Right lobe of liver (tissue), 6 donors: ENCODE measurements around the gene MX2. TPM values are rescaled to one million over a fixed set of nuclear protein-coding genes. Genes with fewer than 3 reads are reported as not detected.

Experiments used
- ATAC-seq, 4 donors: fragments of 200-7000 bp; cut with Tn5 transposase; one replicate each; pipeline ENCODE4 v1.9.1; 2020; ENCODE audit warnings: mild to moderate bottlenecking in 4 of 4, moderate library complexity in 4 of 4
- DNase-seq, 3 donors: peaks; one replicate each; pipeline ENCODE4 v3.0.0-alpha.2; 2020
- H3K27ac ChIP-seq, 3 donors: fragments of 200-600 bp; one replicate each; pipeline ENCODE4 v1.8.0; 2022
- H3K27me3 ChIP-seq, 2 donors: fragments of 200-600 bp; one replicate each; pipeline ENCODE4 v1.8.0; 2022
- H3K36me3 ChIP-seq, 4 donors: fragments of 200-600 bp; sonication (generic) in 1 of 4; one replicate each; pipeline versions ENCODE4 v1.5.1 to v1.8.0; 2017 to 2022; ENCODE audit warnings: control low read depth in 1 of 4
- H3K4me1 ChIP-seq, 4 donors: fragments of 200-600 bp; sonication (generic) in 1 of 4; one replicate each; pipeline versions ENCODE4 v1.5.1 to v1.8.0; 2017 to 2022; ENCODE audit warnings: control low read depth in 1 of 4
- H3K4me3 ChIP-seq, 3 donors: fragments of 200-600 bp; one replicate each; pipeline ENCODE4 v1.8.0; 2022
- H3K9me3 ChIP-seq, 4 donors: fragments of 200-600 bp; sonication (generic) in 1 of 4; one replicate each; pipeline versions ENCODE4 v1.5.1 to v1.8.0; 2017 to 2022; ENCODE audit warnings: control low read depth in 1 of 4
- POLR2A ChIP-seq: fragments of 450-650 bp; IDR thresholded peaks from one replicate; pipeline ENCODE4 v1.6.1; 2017; ENCODE audit warnings: antibody characterized with exemption, mild to moderate bottlenecking
- WGBS: methylation state at CpG from one replicate; pipeline ENCODE4 v1.1.6; 2018; ENCODE audit warnings: low coverage, low lambda C conversion rate; ENCODE audit not compliant: insufficient coverage; ENCODE audit errors: missing lambda C conversion rate; 5-methylcytosine and 5-hydroxymethylcytosine counted together
- intact Hi-C, 2 donors: fragments of 100-400 bp; cut with DNase I; formaldehyde crosslinking; loops; one replicate each; pipeline versions ENCODE4 v1.11.2 to v1.14.1; 2022
- total RNA-seq, 6 experiments: library from RNA; depleted of rRNA in 2 of 6; stranded (reverse); fragments of >200 nt in 2 of 6; fragmentation: NEBNext Ultra II Directional in 3 of 6; extraction: Animal tissue kit (Norgen Biotek cat#: 25700) in 3 of 6; gene quantifications; one replicate each; pipeline versions ENCODE4 v1.1.0 to v1.2.4, GENCODE V29; 2016 to 2023
- TF ChIP-seq, protein P1 (sequence below), 4 donors: fragments of 200-600 bp in 3 of 4; fragments of 450-650 bp in 1 of 4; IDR thresholded peaks; one replicate each; pipeline versions ENCODE4 v1.5.1 to v1.8.0; 2016 to 2022; ENCODE audit warnings: antibody characterized with exemption in 4 of 4, mild to moderate bottlenecking in 2 of 4
- donor health status: DM: no; HTN: yes; CAD: no.
- donor health status: DM: no; HTN: no; CAD: no.
- donor health status: DM: no; HTN: no; CAD: no.
- donor health status: DM: no; HTN: yes; CAD: no.
- donor health status: DM: no; HTN: yes; CAD: no.

The MX2 gene
- total RNA-seq, 6 experiments from 2014 or later: 0.49 to 1.9 (median 1.5) TPM

- DNase-seq: no peak
- Histone ChIP-seq H3K4me1 (no peaks in the 10 kb centered on the region), H3K9me3 (no peaks in the 10 kb centered on the region), H3K27ac (no peak overlapping the region), H3K36me3 (no peaks in the 10 kb centered on the region), H3K27me3 (no peaks in the 10 kb centered on the region), H3K4me3 (no peak overlapping the region)
- 76% methylated on average over 14 of the region's 14 CpGs for WGBS
- no peak for ATAC-seq
- no peak for TF ChIP-seq POLR2A
- TF ChIP-seq, protein P1, sequence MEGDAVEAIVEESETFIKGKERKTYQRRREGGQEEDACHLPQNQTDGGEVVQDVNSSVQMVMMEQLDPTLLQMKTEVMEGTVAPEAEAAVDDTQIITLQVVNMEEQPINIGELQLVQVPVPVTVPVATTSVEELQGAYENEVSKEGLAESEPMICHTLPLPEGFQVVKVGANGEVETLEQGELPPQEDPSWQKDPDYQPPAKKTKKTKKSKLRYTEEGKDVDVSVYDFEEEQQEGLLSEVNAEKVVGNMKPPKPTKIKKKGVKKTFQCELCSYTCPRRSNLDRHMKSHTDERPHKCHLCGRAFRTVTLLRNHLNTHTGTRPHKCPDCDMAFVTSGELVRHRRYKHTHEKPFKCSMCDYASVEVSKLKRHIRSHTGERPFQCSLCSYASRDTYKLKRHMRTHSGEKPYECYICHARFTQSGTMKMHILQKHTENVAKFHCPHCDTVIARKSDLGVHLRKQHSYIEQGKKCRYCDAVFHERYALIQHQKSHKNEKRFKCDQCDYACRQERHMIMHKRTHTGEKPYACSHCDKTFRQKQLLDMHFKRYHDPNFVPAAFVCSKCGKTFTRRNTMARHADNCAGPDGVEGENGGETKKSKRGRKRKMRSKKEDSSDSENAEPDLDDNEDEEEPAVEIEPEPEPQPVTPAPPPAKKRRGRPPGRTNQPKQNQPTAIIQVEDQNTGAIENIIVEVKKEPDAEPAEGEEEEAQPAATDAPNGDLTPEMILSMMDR (IDR thresholded peaks at IDR 0.05): no peak
- intact Hi-C loops: no loop called here
These were observed 25.4 kb downstream of the MX2 start for GRCh38 chr21:41387042-41387819.

DNA sequence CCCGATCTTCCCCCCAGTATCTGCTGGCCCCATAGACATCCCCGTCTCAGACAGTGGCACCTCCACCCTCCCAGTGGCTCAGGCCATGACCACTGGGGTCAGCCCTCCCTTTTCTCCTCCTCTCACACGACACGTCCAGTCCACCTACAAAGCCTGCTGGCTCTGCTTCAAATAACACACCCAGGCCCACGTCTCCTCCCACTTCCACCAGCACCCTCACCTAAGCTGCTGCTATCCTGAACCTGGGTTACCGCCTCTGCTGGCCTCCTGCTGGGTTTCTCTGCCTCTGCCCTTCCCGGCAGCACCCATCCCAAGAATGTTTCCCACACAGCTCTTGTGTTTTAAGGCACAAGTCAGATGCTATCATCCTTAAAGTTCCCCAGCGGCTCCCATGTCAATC is 26.0 kb downstream of the MX2 start:
- Histone ChIP-seq H3K4me3 (no peak overlapping the region), H3K36me3 (no peaks in the 10 kb centered on the region), H3K27ac (no peak overlapping the region), H3K27me3 (no peaks in the 10 kb centered on the region), H3K9me3 (no peaks in the 10 kb centered on the region), H3K4me1 (no peaks in the 10 kb centered on the region)
- ATAC-seq: no peak
- WGBS: 81% methylated on average over 5 of the region's 8 CpGs
- TF ChIP-seq, protein P1 (IDR thresholded peaks at IDR 0.05): no peak
- no peak for TF ChIP-seq POLR2A
- intact Hi-C loops: no loop called here
- no peak for DNase-seq

DNA sequence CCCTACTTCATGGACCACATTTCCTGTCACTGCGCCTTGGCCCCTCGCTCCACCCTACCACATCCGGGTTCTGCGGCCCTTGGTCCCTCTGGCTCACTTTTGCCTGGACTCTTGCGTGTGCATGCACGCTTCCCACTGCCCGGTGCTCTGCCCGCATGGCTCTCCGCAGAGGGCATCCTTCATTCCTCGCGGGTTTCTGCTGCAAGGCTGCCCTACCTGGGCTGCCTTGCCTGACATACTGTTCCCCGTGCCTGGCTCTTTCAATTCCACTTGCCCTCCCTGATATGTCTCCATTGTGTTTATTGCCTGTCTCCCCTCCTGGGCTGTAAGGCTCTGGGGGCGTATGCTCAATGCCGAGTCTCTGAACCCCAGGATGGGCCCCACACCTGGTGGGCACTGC is 26.4 kb downstream of the MX2 start:
- 98% methylated on average over 6 of the region's 14 CpGs for WGBS
- no peak overlapping the region for H3K4me3 ChIP-seq
- H3K27me3 ChIP-seq: no peaks in the 10 kb centered on the region
- no peak for TF ChIP-seq POLR2A
- TF ChIP-seq, protein P1 (IDR thresholded peaks at IDR 0.05): no peak
- H3K4me1 ChIP-seq: no peaks in the 10 kb centered on the region
- no peaks in the 10 kb centered on the region for H3K36me3 ChIP-seq
- DNase-seq: no peak
- no peaks in the 10 kb centered on the region for H3K9me3 ChIP-seq
- no peak overlapping the region for H3K27ac ChIP-seq
- no peak for ATAC-seq
- intact Hi-C loops: no loop called here

GRCh38 chr21:41390043-41390639 is 28.3 kb downstream of the MX2 start:
- TF ChIP-seq POLR2A: no peak
- TF ChIP-seq, protein P1 (IDR thresholded peaks at IDR 0.05): no peak
- H3K9me3 ChIP-seq: no peaks in the 10 kb centered on the region
- no peaks in the 10 kb centered on the region for H3K36me3 ChIP-seq
- 82% methylated on average over 7 of the region's 17 CpGs for WGBS
- H3K4me3 ChIP-seq: no peak overlapping the region
- no peak overlapping the region for H3K27ac ChIP-seq
- H3K27me3 ChIP-seq: no peaks in the 10 kb centered on the region
- no peaks in the 10 kb centered on the region for H3K4me1 ChIP-seq
- DNase-seq (no peak), ATAC-seq (no peak)
- intact Hi-C loops: no loop called here
